Ascending aorta (tissue), 2 donors: ENCODE measurements around the gene SLC43A1. TPM values are rescaled to one million over a fixed set of nuclear protein-coding genes. Genes with fewer than 3 reads are reported as not detected.
"Not testable (repeated sequence)": the region's sequence is repeated elsewhere in the genome, so short reads cannot be mapped to it uniquely, and the experiment has no call there.

Experiments used
- DNase-seq, 2 donors: peaks; one replicate each; pipeline ENCODE4 v3.0.0-alpha.2; 2019; ENCODE audit warnings: low spot score in 2 of 2
- H3K27ac ChIP-seq, 2 donors: fragments of 200-600 bp; sonication (generic); one replicate each; pipeline ENCODE4 v1.5.1; 2016 to 2017; ENCODE audit warnings: mild to moderate bottlenecking in 1 of 2
- H3K27me3 ChIP-seq: fragments of 200-600 bp; sonication (generic); one replicate; pipeline ENCODE4 v1.5.1; 2017
- H3K36me3 ChIP-seq, 2 donors: fragments of 200-600 bp; sonication (generic); one replicate each; pipeline ENCODE4 v1.5.1; 2016
- H3K4me1 ChIP-seq, 2 donors: fragments of 200-600 bp; sonication (generic); one replicate each; pipeline ENCODE4 v1.5.1; 2016 to 2017; ENCODE audit warnings: mild to moderate bottlenecking in 1 of 2
- H3K4me3 ChIP-seq, 2 donors: fragments of 200-600 bp; sonication (generic); one replicate each; pipeline ENCODE4 v1.5.1; 2016 to 2017; ENCODE audit warnings: mild to moderate bottlenecking in 1 of 2
- H3K9me3 ChIP-seq, 2 donors: fragments of 200-600 bp; sonication (generic); one replicate each; pipeline ENCODE4 v1.5.1; 2016
- intact Hi-C: fragments of 100-400 bp; cut with DNase I; formaldehyde crosslinking; loops from one replicate; pipeline ENCODE4 v1.15.1; 2023
- total RNA-seq: library from RNA; depleted of rRNA; stranded (reverse); fragments of >200 nt; gene quantifications from one replicate; pipeline ENCODE4 v1.1.0, GENCODE V29; 2016
- TF ChIP-seq, protein P1 (sequence below), 3 experiments: fragments of 200-600 bp in 2 of 3; fragments of 450-650 bp in 1 of 3; sonication (generic) in 2 of 3; IDR thresholded peaks; one replicate each; pipeline ENCODE4 v1.5.1; 2016 to 2019; ENCODE audit warnings: antibody characterized with exemption in 3 of 3, mild to moderate bottlenecking in 1 of 3, moderate library complexity in 1 of 3

Gene SLC43A1
- total RNA-seq, 1 donor from 2014 or later, result 18.4 TPM

DNA sequence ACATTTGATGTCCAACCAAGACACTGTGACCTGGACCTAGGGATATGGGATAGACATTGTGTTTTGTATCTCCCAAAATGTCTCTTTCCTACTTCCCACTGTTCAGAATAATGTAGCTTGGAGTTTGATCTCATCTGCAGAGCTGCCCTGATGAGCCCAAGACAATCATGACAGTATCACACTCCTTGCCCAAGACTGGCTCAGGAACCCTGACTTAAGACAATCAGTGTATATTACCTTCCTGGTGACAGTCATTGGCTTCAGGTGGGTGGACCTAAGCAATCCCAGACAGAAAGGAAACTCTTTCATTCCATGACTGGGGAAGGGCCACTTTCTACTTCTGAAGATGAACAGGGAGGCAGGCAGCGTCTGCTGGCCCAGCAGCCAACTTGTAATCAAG lies 69.4 kb downstream of the SLC43A1 start:
- TF ChIP-seq, protein P1, sequence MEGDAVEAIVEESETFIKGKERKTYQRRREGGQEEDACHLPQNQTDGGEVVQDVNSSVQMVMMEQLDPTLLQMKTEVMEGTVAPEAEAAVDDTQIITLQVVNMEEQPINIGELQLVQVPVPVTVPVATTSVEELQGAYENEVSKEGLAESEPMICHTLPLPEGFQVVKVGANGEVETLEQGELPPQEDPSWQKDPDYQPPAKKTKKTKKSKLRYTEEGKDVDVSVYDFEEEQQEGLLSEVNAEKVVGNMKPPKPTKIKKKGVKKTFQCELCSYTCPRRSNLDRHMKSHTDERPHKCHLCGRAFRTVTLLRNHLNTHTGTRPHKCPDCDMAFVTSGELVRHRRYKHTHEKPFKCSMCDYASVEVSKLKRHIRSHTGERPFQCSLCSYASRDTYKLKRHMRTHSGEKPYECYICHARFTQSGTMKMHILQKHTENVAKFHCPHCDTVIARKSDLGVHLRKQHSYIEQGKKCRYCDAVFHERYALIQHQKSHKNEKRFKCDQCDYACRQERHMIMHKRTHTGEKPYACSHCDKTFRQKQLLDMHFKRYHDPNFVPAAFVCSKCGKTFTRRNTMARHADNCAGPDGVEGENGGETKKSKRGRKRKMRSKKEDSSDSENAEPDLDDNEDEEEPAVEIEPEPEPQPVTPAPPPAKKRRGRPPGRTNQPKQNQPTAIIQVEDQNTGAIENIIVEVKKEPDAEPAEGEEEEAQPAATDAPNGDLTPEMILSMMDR (IDR thresholded peaks at IDR 0.05), result no peak
- intact Hi-C loops, result no loop called here
- H3K27ac ChIP-seq, result no peak overlapping the region
- H3K36me3 ChIP-seq, result no peaks in the 10 kb centered on the region
- no peak overlapping the region for H3K4me3 ChIP-seq
- no peaks in the 10 kb centered on the region for H3K9me3 ChIP-seq
- DNase-seq, result no peak
- H3K27me3 ChIP-seq, result no peaks in the 10 kb centered on the region
- H3K4me1 ChIP-seq, result no peaks in the 10 kb centered on the region

DNA sequence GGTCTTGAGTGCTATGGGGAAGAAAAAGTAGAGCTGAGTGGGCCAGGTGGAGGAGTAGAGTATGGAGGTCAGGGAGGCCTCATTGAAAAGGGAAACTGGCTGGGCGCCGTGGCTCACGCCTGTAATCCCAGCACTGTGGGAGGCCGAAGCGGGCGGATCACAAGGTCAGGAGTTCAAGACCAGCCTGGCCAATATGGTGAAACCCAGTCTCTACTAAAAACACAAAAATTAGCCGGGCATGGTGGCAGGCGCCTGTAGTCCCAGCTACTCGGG lies 70.4 kb downstream of the SLC43A1 start:
- H3K4me1 ChIP-seq, DNase-seq, H3K36me3 ChIP-seq, H3K27ac ChIP-seq, H3K9me3 ChIP-seq, H3K4me3 ChIP-seq, intact Hi-C loops, H3K27me3 ChIP-seq: not testable (repeated sequence)

DNA sequence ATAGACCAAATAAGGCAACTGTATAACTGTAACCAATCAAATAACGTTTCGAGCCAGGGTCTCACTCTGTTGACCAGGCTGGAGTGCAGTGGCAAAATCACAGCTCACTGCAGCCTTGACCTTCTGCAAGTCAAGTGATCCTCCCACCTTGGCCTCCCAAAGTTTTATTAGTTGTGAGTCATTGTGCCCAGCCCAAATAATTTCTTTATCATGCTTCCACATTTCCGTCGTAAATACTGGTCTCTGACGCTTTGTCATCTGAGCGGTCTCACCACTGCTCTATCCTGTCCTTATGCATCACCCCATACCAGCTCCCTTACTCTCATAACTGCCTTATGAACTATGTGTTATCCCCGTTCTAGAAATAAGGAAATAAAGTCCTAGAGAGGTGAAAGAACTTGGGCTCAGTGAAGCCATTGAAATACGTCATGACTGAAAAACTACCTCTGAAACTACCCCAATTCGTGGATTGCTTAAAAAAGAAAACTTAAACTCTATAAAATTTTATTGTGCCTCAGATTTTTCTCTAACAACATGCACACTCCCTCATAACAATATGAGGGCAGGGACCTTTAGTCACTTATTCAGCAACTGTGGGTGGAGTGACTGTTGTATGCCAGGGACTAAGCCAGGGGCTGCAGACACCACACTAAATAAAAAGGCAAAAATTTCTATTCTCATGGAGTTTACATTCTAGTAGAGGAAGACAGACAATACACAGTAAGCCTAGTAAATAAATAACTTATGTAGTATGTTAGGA lies 71.0 kb downstream of the SLC43A1 start:
- no peak overlapping the region for H3K4me3 ChIP-seq
- H3K4me1 ChIP-seq, result no peaks in the 10 kb centered on the region
- intact Hi-C loops, result no loop called here
- no peak overlapping the region for H3K27ac ChIP-seq
- H3K36me3 ChIP-seq, result no peaks in the 10 kb centered on the region
- no peak for DNase-seq
- TF ChIP-seq, protein P1 (IDR thresholded peaks at IDR 0.05), result no peak
- H3K27me3 ChIP-seq, result no peaks in the 10 kb centered on the region
- H3K9me3 ChIP-seq, result no peaks in the 10 kb centered on the region

DNA sequence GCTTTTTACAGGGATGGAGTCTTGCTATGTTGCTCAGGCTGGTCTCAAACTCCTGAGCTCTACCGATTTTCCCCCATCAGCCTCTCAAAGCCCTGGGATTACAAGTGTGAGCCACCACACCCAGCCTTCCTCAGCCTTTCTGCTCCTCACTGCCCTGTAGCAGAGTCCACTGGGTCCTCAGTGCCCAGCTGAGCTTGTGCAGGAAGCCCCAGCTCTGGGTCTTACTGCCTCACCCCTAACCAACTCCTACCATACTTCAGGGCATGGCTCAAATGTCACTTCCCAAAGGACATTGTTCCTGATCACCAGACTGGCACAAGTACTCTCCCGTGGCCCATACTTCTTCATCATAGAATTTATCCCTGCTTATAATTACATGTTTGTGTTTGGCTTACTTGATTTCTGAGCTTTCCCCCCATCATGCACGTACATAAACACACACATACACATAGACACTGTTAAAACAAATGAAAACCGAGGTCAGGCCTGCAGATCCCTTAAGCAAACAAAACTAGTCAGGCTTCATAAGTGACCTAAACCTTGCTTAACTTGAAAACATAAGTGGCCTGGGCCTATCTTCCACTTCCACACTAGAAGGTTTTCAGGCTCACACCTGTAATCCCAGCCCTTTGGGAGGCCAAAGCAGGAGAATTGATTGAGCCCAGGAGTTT lies 74.6 kb downstream of the SLC43A1 start:
- no peak overlapping the region for H3K4me3 ChIP-seq
- TF ChIP-seq, protein P1 (IDR thresholded peaks at IDR 0.05), result no peak
- intact Hi-C loops, result no loop called here
- no peak overlapping the region for H3K27ac ChIP-seq
- H3K27me3 ChIP-seq, result no peaks in the 10 kb centered on the region
- no peaks in the 10 kb centered on the region for H3K36me3 ChIP-seq
- no peak for DNase-seq
- H3K9me3 ChIP-seq, result no peaks in the 10 kb centered on the region
- H3K4me1 ChIP-seq, result no peaks in the 10 kb centered on the region

DNA sequence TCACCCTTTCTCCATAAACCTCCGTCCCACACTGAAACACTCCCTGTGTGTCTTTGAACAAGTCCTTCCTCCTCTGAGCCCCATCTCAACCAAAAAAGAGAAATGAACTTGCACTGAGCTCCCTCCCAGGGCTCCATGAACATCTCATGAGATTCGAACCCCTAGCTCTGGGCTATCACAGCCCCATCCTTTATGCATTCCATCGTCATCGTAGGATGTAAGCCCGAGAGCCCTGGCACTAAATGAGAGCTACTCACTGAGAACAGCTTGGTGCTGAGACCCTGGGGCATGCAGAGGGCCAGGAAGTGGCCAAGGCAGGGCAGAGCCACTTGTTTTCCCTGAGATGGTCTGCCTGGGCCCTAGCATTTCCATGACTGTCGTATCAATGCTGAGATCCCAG lies 75.7 kb downstream of the SLC43A1 start:
- no peak overlapping the region for H3K27ac ChIP-seq
- TF ChIP-seq, protein P1 (IDR thresholded peaks at IDR 0.05), result no peak
- H3K36me3 ChIP-seq, result no peaks in the 10 kb centered on the region
- intact Hi-C loops, result no loop called here
- peaks cover 0 to 4% of the 10 kb centered on the region in 2 donors for H3K4me1 ChIP-seq
- H3K4me3 ChIP-seq, result no peak overlapping the region
- no peaks in the 10 kb centered on the region for H3K9me3 ChIP-seq
- no peaks in the 10 kb centered on the region for H3K27me3 ChIP-seq
- DNase-seq, result no peak

DNA sequence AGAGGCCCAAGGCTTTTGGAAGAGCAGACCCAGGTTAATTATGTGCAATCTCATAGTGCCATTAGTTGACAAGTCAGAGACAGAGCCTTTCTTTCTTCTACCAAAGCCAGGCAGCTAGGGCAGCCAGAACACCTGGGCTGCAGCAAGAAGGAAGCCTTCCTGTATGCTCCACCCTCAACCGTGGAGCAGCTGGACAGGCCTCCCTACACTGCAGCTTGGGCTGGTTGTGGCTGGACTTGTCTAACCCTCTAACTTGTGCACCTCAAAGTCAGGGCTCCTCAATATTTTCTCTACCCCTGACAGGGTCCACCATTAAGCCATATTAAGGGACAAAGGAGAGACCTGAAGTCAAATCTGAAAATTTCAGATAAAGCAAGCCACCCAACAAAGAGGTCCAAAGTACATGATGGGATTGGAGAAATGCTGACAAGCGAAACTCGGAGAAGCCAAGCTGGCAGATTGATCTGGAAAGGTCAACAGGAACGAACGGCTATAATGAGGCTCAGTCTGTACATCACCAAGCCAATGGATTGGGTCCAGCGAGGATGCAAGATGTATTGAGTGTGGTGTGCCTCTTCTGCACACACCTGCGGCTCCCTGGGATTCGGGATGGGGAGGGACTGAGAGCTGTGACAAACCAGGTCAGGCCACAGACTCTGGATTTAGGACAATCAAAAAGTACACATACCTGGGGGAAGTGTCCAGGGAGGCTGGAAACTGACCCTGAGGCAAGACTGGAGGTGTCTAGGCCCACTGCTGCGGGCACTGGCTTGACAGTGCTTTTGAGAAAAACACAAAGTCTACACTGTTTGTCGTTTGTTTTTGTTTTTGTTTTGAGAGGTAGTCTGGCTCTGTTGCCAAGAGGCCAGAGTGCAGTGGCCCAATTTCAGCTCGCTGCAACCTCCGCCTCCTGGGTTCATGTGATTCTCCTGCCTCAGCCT lies 76.9 kb downstream of the SLC43A1 start:
- H3K9me3 ChIP-seq, result no peaks in the 10 kb centered on the region
- no peaks in the 10 kb centered on the region for H3K27me3 ChIP-seq
- no peaks in the 10 kb centered on the region for H3K36me3 ChIP-seq
- TF ChIP-seq, protein P1 (IDR thresholded peaks at IDR 0.05), result no peak
- H3K4me3 ChIP-seq, result no peak overlapping the region
- no peak for DNase-seq
- H3K4me1 ChIP-seq, result peaks cover 0 to 4% of the 10 kb centered on the region in 2 donors
- no peak overlapping the region for H3K27ac ChIP-seq
- intact Hi-C loops, result no loop called here
